Tibial nerve (tissue), 4 donors: Measurements from ENCODE around the gene UBE2Q1. TPM values are rescaled to one million over a fixed set of nuclear protein-coding genes. Genes with fewer than 3 reads are reported as not detected.

Experiments
- DNase-seq, 2 donors: peaks; one replicate each; pipeline ENCODE4 v3.0.0-alpha.2; 2019; ENCODE audit warnings: low spot score in 2 of 2
- H3K27ac ChIP-seq, 4 donors: fragments of 200-600 bp; sonication (generic) in 3 of 4; one replicate each; pipeline ENCODE4 v1.5.1; 2017 to 2019; ENCODE audit warnings: mild to moderate bottlenecking in 1 of 4
- H3K27me3 ChIP-seq, 2 donors: fragments of 200-600 bp; sonication (generic) in 1 of 2; one replicate each; pipeline versions ENCODE4 v1.5.1 to v1.6.0; 2017 to 2019
- H3K36me3 ChIP-seq, 3 donors: fragments of 200-600 bp; sonication (generic); one replicate each; pipeline ENCODE4 v1.5.1; 2018 to 2019
- H3K4me1 ChIP-seq, 4 donors: fragments of 200-600 bp; sonication (generic) in 3 of 4; one replicate each; pipeline ENCODE4 v1.5.1; 2017 to 2019
- H3K4me3 ChIP-seq, 4 donors: fragments of 200-600 bp; sonication (generic) in 3 of 4; one replicate each; pipeline ENCODE4 v1.5.1; 2017 to 2019; ENCODE audit warnings: mild to moderate bottlenecking in 1 of 4, moderate library complexity in 1 of 4
- H3K9me3 ChIP-seq, 4 donors: fragments of 200-600 bp; sonication (generic) in 3 of 4; one replicate each; pipeline ENCODE4 v1.5.1; 2017 to 2019
- EP300 ChIP-seq, 2 donors: sonication (generic); formaldehyde crosslinking; IDR thresholded peaks; one replicate each; pipeline ENCODE4 v1.6.1; 2017; ENCODE audit warnings: antibody characterized with exemption in 2 of 2, mild to moderate bottlenecking in 1 of 2
- POLR2A ChIP-seq, 2 donors: fragments of 450-650 bp; IDR thresholded peaks; one replicate each; pipeline ENCODE4 v1.6.1; 2017; ENCODE audit warnings: antibody characterized with exemption in 2 of 2, mild to moderate bottlenecking in 2 of 2, moderate library complexity in 2 of 2
- WGBS, 2 donors: methylation state at CpG; one replicate each; pipeline ENCODE4 v1.1.5; 2018; 5-methylcytosine and 5-hydroxymethylcytosine counted together
- total RNA-seq, 4 donors: library from RNA; depleted of rRNA; stranded (reverse); fragments of >200 nt; gene quantifications; one replicate each; pipeline ENCODE4 v1.1.0, GENCODE V29; 2016
- TF ChIP-seq, protein P1 (sequence below), 5 experiments: fragments of 200-600 bp in 3 of 5; fragments of 450-650 bp in 2 of 5; sonication (generic) in 3 of 5; IDR thresholded peaks; one replicate each; pipeline ENCODE4 v1.5.1; 2016 to 2019; ENCODE audit warnings: antibody characterized with exemption in 5 of 5, mild to moderate bottlenecking in 3 of 5, moderate library complexity in 2 of 5

UBE2Q1 gene
- total RNA-seq, 4 donors from 2014 or later: 14.9 to 69.8 (median 18.9) TPM

DNA sequence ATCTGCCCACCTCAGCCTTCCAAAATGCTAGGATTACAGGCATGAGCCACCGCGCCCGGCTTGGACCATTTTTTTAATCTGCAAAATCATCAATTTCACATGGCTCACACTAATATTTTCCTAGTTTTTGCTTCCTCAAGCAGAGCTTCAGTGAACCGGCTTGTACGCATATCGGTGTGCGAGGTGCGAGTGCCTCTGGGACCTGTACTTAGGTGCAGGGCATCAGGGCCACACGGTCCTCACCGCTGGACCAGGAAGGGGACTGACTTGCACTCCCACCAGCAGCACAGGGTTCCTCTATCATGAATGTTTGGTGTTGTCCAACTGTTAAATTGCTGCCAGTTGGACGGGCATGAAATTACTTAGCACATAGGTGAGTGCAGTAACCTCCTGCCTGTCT is 40.8 kb downstream of the UBE2Q1 start:
- Histone ChIP-seq H3K4me1 (peaks cover 0 to 12% (median 0%) of the 10 kb centered on the region in 4 donors), H3K27me3 (peaks cover 0 to 8% of the 10 kb centered on the region in 2 donors), H3K27ac (no peak overlapping the region), H3K36me3 (no peaks in the 10 kb centered on the region), H3K9me3 (no peaks in the 10 kb centered on the region), H3K4me3 (no peak overlapping the region)
- TF ChIP-seq, protein P1, sequence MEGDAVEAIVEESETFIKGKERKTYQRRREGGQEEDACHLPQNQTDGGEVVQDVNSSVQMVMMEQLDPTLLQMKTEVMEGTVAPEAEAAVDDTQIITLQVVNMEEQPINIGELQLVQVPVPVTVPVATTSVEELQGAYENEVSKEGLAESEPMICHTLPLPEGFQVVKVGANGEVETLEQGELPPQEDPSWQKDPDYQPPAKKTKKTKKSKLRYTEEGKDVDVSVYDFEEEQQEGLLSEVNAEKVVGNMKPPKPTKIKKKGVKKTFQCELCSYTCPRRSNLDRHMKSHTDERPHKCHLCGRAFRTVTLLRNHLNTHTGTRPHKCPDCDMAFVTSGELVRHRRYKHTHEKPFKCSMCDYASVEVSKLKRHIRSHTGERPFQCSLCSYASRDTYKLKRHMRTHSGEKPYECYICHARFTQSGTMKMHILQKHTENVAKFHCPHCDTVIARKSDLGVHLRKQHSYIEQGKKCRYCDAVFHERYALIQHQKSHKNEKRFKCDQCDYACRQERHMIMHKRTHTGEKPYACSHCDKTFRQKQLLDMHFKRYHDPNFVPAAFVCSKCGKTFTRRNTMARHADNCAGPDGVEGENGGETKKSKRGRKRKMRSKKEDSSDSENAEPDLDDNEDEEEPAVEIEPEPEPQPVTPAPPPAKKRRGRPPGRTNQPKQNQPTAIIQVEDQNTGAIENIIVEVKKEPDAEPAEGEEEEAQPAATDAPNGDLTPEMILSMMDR (IDR thresholded peaks at IDR 0.05): no peak
- no peak for TF ChIP-seq POLR2A (IDR thresholded peaks at IDR 0.05)
- TF ChIP-seq EP300 (IDR thresholded peaks at IDR 0.05): no peak
- WGBS, 2 donors: 91 to 92% methylated on average over 11 of the region's 11 CpGs
- no peak for DNase-seq

DNA sequence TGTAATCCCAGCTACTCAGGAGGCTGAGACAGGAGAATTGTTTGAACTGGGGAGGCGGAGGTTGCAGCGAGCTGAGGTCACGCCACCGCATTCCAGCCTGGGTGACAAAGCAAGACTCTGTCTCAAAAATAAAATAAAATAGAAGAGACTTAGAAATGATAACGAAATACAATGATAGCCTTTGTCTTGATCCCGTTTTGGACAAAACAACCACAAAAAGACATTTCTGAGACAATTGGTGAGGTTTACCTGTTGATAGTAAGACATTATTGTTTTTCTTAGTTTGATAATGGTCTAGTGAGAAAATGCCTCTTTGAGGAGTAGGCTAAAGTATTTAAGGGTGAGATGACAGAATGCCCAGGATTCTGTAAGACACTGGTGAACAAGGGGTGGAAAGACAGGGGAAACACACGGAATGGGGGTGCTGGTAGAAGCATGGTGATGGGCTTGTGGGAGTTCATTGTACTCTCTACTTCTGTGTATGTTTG is 44.4 kb downstream of the UBE2Q1 start:
- DNase-seq: no peak
- WGBS, 2 donors: 51 to 54% methylated on average over 7 of the region's 7 CpGs

DNA sequence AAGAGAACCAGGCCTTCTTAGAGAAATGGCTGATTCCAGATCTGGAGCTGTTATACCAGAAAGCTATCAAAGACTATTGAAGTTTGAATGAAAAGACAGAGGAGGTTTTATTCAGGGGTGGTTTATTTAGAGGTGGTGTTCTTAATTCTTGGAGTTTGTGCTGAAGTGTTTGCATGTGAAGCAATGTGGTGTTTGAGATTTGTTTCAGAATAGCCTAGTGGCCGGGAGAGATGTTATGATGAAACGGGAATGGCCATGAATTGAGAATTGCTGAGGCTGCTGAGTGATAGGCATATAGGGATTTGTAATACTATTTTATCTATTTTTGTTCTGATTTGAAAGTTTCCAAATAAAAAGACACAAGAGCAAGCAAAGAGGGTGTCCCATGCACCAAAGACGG is 45.7 kb downstream of the UBE2Q1 start:
- H3K27ac ChIP-seq: no peak overlapping the region
- 78 to 79% methylated on average over 3 of the region's 3 CpGs for WGBS, 2 donors
- H3K36me3 ChIP-seq: no peaks in the 10 kb centered on the region
- H3K27me3 ChIP-seq: peaks cover 0 to 17% of the 10 kb centered on the region in 2 donors
- no peak for DNase-seq
- no peaks in the 10 kb centered on the region for H3K9me3 ChIP-seq
- H3K4me1 ChIP-seq: no peaks in the 10 kb centered on the region
- H3K4me3 ChIP-seq: no peak overlapping the region
- TF ChIP-seq POLR2A (IDR thresholded peaks at IDR 0.05): no peak

More for the DNA sequence above, 44.4 kb downstream of the UBE2Q1 start:
- H3K27ac ChIP-seq: no peak overlapping the region
- TF ChIP-seq POLR2A (IDR thresholded peaks at IDR 0.05) (no peak), EP300 (IDR thresholded peaks at IDR 0.05) (no peak)
- TF ChIP-seq, protein P1 (IDR thresholded peaks at IDR 0.05): no peak
- no peak overlapping the region for H3K4me3 ChIP-seq
- no peaks in the 10 kb centered on the region for H3K4me1 ChIP-seq
- no peaks in the 10 kb centered on the region for H3K9me3 ChIP-seq
- no peaks in the 10 kb centered on the region for H3K36me3 ChIP-seq
- H3K27me3 ChIP-seq: peaks cover 0 to 13% of the 10 kb centered on the region in 2 donors

DNA sequence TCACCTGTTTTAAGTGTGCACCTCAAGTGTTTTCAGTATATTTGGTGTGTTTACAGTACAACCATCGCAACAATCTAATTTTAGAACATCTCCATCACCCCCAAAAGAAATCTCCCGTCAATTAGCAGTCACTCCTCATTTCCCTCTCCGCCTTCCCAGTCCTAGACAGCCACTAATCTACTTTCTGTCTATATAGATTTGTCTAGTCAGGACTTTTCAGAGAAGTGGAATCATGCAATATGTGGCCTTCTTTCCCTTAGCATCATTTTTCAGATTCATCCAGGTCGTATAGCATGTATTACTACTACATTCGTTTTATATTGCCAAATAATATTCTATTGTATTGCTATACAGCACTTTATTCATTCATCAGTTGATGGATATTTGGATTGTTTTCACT is 54.6 kb downstream of the UBE2Q1 start:
- peaks cover 0 to 68% of the 10 kb centered on the region in 2 donors for H3K27me3 ChIP-seq
- 73 to 74% methylated on average over 5 of the region's 5 CpGs for WGBS, 2 donors
- no peak for DNase-seq

DNA sequence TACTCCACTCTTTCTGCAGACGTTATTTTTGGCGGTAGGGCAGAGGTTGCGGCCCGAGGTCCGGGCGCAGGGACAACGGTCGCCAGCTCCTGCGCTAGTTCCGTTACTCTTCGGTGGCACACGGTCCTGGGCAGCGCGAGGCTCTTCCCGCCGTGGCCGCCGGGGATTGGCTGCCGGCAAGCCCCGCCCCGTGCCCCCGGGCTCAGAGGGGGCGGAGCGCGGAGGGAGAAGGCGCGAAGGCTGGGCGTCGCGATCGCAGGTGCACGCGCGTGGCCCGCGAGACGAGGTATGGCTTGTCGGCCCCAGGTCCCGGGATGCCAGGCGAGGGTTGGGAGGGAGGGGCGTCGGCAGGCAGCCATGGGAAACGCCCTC is 55.7 kb downstream of the UBE2Q1 start:
- Histone ChIP-seq H3K36me3 (no peaks in the 10 kb centered on the region), H3K9me3 (peaks cover 0 to 16% (median 0%) of the 10 kb centered on the region in 4 donors), H3K27ac (peak overlapping the region in 1 of 4 donors; percentile 80), H3K4me1 (peaks cover 0 to 24% (median 7%) of the 10 kb centered on the region in 4 donors), H3K27me3 (peaks cover 0 to 74% of the 10 kb centered on the region in 2 donors), H3K4me3 (peak overlapping the region in 3 of 4 donors; percentile 30 to 61 (median 53))
- DNase-seq: no peak
- 18 to 19% methylated on average over 33 to 41 of the region's 43 CpGs for WGBS, 2 donors
- TF ChIP-seq POLR2A (IDR thresholded peaks at IDR 0.05): no peak
- no peak for TF ChIP-seq EP300 (IDR thresholded peaks at IDR 0.05)
- TF ChIP-seq, protein P1 (IDR thresholded peaks at IDR 0.05): no peak

More for the DNA sequence above, 54.6 kb downstream of the UBE2Q1 start:
- Histone ChIP-seq H3K9me3 (peaks cover 0 to 16% (median 0%) of the 10 kb centered on the region in 4 donors), H3K27ac (no peak overlapping the region), H3K36me3 (no peaks in the 10 kb centered on the region), H3K4me3 (no peak overlapping the region), H3K4me1 (peaks cover 0 to 24% (median 7%) of the 10 kb centered on the region in 4 donors)
- TF ChIP-seq, protein P1 (IDR thresholded peaks at IDR 0.05): no peak
- TF ChIP-seq EP300 (IDR thresholded peaks at IDR 0.05): no peak
- no peak for TF ChIP-seq POLR2A (IDR thresholded peaks at IDR 0.05)
